Activated CD4-positive, alpha-beta T cell treated with anti-CD3 and anti-CD28 coated beads, Interleukin-2, amount 50 U/mL, for 16 hours (primary cell): Measurements from ENCODE around the gene LLCFC1.

Experiments
- DNase-seq: peaks from one replicate; pipeline ENCODE4 v3.0.0-alpha.2; 2020

Gene LLCFC1

DNA sequence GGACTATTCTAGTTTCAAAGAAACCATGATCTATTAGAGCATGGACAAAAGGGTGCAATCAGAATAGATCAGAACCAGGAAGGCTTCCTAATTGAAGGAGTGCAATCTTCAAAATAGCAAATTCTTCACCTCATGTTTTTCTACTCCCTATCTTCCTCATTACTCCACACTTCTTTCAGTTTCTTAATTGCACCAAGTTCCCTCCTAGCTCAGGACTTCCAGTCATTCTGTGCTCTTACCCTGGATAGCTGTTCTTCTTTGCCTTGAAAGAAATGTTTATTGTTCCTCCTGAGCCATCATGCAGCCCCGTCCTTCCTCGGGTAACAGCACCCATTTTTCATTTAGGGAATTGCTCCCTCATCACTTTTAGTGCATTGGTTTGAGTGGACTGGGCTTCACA, 28.8 kb upstream of the LLCFC1 start:
- no peak for DNase-seq

DNA sequence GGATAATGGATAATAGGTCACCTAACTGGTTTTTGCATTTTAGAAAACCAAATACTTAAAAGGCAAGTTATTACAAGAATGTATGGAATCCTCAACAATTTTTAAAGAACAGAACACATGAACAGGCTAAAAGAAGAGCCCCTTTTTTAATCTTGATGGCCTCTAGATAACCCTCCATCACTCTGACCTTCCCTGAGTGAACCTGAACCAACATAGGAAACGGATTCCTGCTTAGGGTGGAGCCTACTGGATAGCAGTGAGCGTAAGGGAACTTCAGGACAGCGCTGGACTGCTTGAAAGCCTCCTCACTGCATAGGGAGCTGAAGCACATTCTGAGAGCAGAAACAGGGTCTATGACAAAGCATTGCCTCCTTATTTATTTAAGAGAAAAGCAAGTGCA, 26.2 kb upstream of the LLCFC1 start:
- DNase-seq: no peak

DNA sequence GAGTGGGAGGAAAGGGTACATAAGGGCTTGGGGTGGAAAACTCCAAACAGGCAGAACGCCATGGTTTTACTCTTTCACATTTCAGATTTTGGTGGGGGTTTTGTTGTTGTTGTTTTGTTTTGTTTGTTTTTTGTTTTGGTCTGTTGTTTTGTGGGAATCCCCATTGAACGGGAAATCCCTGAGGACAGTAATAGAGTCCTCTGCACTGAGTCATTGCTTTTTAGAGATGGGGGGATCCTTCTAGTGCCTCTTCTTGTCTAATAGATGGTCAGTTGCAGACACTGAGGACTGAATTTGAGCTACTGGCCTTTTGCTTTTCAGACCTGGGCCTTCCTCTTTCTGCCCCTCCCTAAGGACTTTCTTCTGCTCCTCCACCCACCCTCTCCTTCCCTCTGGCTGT, 25.7 kb upstream of the LLCFC1 start:
- no peak for DNase-seq

DNA sequence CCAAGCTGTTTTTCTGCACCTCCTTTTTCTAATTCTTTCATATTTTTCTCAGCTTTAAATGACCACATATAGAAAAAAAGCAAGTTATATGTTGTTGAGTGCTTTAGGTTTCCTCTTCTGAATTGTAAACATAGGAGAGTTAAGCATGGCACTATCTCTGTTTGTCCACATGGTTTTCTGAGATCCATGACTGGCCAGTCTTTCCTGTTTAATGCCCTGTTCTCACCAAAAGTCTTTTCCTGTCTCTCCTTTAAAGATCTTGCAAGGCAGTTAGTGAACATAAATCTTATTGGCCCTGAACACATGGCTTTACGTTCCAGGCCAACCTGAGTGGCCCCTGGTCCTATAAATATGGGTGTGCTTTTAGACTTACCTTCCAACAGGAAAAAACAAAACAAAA, 25.2 kb upstream of the LLCFC1 start:
- DNase-seq: no peak

DNA sequence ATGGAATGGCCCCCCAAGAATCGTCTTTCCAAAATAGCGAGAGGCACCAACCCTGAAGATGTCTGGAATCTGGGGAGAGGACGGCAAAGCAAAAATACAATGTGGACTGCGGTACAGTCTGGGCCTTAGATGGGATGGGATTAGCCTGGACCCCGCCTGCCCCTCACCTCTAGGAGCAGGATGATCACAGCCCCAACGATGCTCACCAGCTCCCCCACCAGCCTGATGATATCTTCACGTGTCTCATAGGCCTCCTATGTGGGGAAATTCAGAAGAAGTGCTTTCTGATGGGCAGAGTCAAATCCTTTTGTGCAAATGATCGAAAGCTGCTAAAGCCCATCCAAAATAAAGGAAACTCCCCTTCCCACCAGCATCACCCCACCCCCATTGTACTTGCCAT, 24.0 kb upstream of the LLCFC1 start:
- DNase-seq: no peak

DNA sequence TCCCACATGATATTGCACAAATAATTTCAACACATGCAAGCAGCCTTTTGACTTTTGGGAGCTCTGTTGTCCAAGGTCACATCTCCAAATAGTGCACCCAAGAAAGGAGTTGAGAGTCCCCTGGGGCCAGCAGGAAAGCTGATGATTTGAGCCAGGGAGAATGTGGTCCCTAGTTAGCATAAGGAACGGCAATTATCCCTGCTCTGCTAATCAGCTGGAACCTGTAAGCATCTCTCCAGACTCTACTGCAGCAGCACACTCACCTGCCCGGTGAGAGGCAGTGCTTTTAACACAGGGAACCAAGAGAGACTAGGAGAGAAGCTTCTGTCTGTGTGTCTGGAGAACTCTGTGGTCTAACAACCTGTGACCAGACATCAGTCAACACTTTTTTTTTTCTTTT, 22.8 kb upstream of the LLCFC1 start:
- no peak for DNase-seq

DNA sequence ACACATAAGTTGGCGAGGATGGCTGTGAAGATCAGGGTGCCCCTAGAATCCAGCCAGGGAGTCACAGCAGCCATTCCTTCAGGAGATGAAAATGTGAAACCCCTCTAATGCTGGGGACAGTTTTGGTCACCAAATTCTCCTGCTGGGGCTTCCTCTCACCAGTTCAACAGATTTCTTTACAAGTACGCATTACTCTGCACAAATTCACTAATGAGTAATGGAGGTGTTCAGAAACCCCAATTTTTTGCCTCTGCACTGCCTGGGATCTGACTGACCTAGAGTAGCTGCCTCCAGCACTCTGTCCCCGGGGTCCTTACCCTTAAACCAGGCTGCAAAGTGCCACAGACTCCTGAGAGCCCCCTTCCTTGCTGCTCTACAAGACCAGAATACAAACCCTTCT, 21.8 kb upstream of the LLCFC1 start:
- DNase-seq: no peak

DNA sequence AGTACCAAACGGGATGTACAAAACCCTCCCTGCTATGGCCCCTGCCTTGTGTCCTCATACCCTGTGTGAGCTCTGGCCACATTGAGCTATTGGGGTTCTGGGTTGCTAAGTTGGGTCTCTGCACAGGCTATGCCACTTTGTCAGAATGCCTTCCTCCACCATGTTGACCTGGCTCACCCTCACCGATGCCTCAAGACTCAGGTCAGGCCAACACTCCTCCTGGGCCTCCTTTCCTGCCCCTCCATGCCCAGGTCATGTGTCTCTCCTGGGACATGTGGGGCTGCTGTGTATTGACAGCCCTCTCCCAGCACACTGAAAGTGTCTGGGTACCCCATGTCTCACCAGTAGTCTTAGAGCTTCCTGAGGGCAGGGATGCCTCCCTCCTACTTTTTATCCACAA, 20.4 kb upstream of the LLCFC1 start:
- no peak for DNase-seq

DNA sequence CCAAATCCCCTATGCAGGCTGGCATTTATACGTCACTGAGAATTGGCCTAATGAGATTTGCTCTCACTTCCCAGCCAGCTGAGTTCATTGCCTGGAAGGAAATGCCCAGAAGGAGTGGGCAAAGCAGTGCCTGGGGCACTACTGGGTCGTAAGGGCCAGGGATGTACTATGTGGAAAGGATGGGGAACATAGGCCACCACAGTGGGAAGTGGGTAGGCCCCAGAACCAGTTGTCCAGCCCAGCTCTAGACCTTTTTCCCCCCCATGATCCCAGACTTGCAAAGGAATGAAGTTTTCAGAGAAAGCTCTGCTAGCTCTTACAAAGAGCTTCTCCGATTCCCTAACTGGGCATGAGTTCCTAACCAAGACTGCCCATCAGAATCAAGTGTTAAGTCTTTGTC, 19.6 kb upstream of the LLCFC1 start:
- DNase-seq: no peak

DNA sequence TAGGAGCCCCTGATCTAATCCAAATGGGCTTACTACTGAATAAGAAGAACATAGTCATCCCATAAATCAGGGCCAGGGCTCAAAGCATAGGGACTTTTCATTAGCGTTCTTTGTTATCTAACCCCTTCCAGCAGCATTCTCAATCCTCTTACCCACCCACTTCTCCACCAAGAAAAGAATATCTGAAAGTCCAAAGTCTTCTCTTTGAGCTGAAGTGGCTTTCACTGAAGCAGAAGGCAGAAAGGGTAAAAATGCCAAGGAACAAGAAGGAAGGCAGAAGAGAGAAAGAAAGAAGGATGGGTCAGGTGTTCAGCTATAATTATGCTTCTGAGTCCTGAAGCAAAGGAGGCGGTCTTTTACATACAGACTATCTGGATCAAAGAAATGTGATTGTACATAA, 15.9 kb upstream of the LLCFC1 start:
- no peak for DNase-seq

DNA sequence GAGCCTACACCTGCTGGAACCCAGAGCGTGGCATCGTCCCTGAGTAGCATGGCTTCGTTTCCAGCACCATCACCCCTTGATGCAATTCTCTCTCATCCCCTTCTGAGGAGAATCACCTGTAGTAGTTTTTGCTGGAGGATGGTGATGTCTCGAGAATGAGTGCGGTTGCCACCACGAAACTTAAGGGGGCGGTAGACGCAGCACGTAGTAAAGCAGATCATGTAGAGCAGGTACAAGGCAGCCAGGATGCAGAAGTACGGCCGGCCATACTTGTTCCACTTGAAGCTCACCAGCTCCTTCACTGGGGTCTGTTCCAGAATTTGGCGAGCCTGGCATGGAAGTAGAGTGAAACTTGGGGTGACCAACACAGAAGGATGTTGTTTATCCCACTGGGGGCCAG, 13.9 kb upstream of the LLCFC1 start:
- DNase-seq: no peak

DNA sequence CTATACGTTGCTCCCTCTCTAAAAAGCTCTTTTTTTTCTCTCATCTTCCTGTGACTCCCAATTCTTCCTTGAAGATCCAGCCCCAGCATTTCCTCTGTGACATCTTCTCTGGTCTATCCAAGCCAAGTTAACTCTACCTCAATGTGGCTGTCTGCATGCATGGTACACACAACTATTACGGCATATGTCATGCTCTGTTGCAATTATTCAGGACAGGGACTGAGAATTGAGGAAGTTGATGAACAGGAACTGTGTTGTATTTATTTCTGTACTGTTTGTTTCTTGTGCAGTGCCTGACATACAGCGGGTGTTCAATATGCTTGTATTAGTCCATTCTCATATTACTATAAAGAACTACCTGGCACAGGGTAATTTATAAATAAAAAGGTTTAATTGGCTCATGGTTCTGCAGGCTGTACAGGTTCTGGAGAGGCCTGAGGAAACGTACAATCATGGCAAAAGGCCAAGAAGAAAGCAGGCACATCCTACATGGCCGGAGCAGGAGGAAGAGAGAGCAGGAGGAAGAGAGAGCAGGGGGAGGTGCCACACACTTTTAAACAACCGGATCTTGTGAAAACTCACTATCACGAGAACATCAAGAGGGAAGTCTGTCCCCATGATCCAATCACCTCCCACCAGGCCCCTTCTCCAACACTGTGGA, 12.1 kb upstream of the LLCFC1 start:
- no peak for DNase-seq

DNA sequence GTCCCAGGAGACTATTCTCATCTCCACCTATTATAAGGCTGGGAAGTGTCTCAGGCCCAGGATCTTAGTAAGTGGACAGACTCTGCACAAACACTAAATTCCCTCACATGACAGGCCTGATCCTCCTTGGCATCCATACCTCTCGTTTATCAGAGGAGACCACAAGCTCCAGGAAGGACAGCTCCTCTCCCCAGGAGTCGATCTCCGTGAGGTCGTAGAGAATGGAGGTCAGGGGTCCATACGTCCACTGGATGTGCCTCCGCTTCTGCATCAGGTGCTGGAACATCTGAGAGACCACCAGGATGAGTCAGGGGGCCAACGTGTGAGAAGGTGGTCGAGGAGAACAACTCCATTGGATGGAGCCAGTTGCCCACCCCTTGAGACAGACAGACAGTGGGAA, 11.3 kb upstream of the LLCFC1 start:
- DNase-seq: no peak

DNA sequence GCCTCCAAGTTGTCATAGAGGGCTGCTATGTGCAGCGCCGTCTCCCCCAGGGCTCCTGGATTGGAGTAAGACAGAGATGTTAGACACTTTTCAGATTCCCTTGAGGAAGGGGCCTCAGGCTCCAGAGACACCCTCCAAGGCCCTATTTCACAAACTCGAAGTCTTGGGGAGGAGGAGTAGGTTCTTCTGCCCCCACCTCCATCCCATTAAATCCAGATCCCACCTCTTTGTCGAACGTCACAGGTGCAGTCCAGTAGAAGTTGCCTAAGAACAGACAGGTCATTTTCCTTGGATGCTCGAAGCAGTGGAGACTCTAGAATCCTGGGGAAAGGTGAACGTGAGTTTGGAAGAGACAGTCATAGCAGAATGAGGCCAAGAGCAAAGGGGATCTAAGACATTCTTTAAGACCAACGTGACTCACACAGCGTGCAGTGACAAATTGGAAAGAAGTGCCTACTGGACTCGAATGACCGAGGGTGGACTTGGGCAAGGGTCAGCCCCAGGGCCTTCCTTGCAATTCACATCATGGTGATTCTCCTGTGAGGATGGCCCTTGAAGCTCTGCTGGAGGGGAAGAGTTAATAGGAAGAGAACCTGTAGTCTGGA, 9.1 kb upstream of the LLCFC1 start:
- no peak for DNase-seq

DNA sequence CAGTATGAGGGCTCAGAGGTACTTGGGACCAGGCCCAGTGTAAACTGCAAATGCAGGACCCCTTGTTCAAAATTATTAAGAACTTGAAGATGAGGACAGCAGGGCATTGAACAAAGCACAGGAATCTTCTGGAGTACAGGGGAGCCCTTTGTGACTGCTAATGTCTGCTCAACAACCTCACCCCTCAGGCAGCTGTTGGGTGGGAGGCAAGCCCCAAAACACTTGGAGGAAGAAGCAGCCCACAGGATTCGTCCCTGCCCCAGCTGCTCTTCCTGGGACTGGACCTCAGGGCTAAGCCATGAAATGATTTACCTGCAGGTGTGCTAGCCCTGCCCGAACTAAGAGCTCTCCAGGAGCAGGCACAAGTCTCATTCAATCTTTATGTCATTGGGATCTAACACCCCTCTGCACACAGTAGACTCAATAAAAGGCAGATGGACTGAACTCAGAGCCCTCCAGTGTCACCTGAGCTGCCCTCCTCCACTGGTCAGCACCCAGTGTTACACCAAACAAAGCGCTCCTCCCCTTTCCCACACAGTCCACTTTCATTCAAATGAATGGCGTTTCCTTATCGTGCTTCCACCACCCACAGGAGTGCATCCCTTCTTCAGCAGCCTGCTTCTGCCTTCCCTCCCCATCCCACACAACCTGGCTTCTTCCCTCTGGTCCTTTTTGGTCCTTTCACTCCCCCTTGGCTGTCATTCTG, 6.7 kb upstream of the LLCFC1 start:
- DNase-seq: no peak

DNA sequence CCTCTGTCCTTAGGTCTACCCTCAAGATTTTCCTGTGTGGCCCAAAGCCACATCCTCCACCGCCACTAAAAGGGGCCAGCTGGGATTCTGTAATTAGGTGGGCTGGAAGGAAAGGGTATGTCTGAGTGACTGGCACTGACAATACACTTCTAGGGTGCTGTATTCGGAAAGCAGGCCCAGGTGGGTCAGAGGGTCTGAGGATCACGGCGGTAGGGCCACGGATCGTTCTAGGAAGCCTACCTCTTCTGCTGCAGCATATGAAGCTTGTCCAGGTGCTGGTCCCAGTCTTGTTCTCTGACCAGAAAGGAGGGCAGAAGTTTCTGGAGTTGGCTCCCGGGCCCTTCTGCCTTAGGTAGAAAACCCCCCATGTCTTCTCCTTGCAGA, 6.2 kb upstream of the LLCFC1 start:
- no peak for DNase-seq

DNA sequence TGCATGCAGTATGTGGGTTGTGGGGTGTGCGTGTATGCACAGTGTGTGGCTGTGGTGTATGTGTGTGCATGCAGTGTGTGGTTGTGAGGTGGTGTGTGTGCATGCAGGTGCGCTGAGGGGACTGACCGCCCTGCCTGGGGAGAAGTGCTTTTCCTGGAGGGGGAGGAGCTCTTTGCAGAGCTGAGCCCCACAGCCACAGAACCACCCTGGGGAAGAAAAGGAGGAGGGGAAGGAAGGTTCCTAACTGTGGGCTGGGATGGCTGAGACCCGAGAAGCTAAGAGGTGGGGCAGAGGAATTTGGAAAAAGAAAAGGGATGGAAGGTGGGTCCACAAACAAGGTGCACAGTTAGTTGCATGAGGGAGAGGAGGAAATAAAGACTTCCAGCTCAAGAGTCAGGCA, 5.7 kb upstream of the LLCFC1 start, which contains the start of gene TRPV5:
Gene TRPV5 (minus strand): TSS at position 123 of the 400 bp plus-strand sequence. CDS start 287 bp downstream, outside the sequence.
- no peak for DNase-seq

DNA sequence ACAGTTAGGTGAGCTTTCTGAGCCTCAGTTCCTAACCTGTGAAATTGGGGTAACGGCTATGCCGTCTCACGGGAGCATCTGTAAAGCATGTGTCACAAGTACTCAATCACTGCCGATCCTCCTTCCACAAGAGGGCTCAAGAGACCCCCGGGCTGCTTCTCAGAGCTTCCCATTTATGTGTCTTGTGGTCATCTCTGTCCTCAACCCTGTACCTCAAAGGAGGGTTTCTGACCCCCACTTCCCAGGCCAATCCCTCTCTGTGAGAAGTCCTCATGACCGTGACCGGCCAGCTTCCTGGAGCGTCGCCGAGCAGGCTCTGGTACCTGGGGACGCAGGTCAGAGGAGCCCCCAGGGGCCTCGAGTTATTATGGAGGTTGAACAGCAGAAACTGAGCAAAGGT, 5.2 kb upstream of the LLCFC1 start:
- DNase-seq: no peak

DNA sequence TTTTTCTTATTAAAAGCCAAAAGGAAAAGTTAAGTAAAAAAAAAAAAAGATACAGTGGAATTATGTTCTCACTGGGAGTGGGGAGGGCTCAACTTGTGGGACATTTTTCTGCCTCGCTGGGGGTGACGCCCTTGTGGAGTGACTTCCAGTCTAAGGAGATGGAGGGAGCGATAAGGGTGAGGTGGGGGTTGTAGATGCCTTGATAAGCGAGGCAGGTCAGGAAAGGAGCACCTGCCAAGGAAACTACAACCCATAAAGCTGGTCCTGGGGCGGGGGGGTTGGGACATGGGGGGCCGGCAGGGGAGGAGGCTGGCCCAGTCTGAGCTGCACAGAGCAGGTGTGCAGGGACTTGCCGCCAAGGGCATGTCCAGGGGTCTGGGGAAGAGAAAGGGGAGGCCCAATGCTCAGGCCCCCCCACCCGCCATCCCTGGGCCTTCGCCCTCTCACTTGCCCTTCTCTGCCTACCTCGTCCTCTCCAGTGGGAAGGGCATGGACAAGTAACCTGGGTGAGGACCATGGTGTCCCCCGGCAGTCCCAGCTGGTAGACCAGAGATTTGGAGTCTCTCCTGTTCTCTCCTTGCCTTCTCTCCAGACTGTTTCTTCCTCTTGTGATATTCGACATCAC, 3.2 kb upstream of the LLCFC1 start:
- DNase-seq: no peak

DNA sequence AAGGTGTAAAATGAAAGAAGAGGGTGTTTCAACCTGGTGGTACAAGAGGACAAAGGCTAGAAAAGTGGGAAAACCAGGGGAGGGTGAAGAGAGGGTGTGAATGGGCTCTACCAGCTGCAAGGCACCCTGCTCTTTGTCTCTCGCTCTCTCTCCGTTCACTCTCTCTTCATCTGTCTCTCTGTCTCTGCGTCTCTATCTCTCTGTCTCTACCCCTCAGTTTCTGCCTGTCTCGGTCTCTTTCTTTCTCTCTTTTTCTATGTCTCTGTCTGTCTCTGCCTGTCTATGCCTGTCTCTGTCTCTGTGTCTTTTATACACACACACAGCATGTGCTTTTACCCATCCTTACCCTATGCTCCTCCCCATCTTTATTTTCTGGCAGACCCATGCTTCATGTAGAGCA, 673 bp upstream of the LLCFC1 start:
- no peak for DNase-seq

DNA sequence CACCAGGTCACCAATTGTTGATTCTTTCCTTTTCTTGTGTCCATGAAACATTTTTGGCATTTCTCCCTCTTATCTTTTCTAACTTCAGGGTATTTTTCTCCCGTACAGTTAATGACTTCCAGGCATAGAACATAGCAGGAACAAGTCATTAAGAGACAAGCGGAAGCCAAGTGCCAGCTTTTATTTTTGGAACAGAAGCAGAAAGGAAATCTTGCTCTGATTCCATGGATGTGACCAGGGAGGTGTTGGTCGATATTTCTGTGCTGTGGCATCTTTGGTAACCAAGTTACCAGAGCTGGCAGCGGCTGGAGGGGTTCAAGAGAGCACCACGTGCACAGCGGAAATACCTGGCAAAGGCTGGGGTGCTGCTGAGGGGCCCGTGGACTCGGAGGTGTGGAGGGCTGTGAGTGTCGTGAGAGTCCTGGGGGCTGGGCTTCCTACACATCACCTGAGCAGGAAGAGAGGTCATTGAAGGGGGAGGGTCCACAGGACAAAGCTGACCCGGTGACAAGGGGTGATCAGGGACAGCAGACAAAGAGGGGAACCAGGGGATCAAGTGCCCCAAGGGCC, 1.8 kb downstream of the LLCFC1 start:
- DNase-seq: no peak

DNA sequence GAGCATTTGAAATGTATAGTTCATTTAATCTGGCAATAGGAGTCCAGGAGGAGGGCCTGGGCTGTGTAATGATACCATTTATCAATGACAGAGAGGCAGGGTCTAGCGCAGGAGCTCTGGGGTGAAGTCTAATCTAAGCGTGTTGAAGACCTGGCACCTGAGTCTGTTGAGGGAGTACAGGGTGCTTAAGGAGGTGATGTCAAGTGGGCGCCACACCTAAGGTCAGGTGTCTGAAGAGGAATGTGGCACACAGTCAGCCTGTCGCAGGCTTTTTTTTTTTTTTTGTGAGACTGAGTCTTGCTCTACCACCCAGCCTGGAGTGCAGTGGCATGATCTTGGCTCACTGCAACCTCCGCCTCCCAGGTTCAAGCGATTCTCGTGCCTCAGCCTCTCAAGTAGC, 2.3 kb downstream of the LLCFC1 start:
- DNase-seq: no peak

DNA sequence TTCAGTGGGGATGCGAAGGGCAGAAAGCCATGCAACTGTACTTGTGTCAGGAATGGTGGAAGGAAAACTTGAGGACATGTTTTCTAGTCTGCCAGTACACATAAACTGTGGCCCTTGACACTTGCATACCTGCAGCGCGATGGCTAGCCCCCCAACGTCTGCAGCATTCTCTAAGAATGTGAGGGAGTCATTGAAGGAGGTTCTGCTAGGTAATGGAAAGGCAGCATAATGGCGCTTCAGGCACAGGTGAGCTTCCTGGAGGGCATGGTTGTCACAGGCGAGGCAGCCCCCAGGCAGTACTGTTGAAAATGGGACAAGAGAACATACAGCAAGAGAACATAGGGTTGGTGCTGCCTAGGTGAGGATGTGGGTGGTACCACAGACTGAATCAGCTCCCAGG, 3.5 kb downstream of the LLCFC1 start:
- no peak for DNase-seq
